Stimulated activated CD4-positive, alpha-beta T cell treated with anti-CD3 and anti-CD28 coated beads, Interleukin-1b, Interleukin-23, amount 100 ng/mL, for 48 hours (primary cell): ENCODE measurements around the gene GSTM2.
"Not testable (repeated sequence)": the region's sequence is repeated elsewhere in the genome, so short reads cannot be mapped to it uniquely, and the experiment has no call there.

ENCODE experiments used
- DNase-seq: peaks from one replicate; pipeline ENCODE4 v3.0.0-alpha.2; 2020

The GSTM2 gene

DNA sequence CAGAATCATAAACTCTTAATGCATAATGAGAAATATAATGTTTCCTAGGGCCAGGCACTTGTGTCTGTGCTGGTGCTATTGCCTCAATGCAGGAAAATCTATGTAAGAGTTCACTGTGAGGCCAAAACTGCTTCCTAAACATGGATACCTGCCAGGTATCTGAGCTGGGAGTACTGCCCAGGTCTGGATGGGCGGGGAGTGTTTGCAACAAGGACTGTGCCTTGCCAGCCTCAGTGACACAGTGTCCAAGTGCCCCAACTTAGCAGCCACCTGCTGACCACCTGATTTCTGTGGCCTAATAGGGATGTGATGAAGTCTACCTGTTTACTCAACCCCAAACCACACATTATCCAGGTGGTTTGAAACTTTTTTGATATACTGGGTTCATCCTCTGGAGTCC lies 17.5 kb downstream of the GSTM2 start:
- DNase-seq: not testable (repeated sequence)

DNA sequence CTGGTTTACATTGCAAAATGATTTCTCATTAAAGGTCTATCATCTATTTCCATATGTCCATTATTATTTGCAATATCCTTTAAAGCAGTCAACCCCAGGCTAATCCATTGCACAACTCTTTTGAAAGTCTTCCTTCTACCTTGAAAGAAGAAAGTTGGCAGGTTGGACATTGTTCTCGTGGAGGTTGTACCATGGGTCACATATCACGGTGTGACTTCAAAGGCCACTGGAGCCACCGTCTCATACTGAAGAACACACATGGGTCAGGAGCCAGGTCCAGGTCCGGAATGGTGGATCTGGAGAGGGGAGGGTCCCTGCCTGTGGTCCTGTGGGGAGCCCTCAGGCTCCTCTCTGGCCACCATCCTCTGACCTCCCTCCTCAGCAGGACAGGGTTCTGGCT lies 18.0 kb downstream of the GSTM2 start:
- DNase-seq: not testable (repeated sequence)

DNA sequence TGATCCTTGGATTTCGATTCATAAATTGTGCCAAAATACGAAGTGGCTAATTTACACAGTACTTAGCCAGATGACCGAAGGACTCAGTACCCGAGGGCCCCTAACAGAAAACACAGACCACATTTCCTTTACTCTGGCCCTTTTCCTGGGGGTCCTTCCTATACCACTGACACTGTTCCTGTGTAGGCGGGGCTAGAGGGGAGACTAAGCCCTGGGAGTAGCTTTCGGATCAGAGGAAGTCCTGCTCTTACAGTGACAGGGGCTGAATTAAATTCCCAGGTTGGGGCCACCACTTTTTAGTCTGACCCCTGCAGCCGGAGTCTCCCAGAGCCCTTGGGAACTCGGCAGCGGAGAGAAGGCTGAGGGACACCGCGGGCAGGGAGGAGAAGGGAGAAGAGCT lies 19.3 kb downstream of the GSTM2 start:
- not testable (repeated sequence) for DNase-seq

DNA sequence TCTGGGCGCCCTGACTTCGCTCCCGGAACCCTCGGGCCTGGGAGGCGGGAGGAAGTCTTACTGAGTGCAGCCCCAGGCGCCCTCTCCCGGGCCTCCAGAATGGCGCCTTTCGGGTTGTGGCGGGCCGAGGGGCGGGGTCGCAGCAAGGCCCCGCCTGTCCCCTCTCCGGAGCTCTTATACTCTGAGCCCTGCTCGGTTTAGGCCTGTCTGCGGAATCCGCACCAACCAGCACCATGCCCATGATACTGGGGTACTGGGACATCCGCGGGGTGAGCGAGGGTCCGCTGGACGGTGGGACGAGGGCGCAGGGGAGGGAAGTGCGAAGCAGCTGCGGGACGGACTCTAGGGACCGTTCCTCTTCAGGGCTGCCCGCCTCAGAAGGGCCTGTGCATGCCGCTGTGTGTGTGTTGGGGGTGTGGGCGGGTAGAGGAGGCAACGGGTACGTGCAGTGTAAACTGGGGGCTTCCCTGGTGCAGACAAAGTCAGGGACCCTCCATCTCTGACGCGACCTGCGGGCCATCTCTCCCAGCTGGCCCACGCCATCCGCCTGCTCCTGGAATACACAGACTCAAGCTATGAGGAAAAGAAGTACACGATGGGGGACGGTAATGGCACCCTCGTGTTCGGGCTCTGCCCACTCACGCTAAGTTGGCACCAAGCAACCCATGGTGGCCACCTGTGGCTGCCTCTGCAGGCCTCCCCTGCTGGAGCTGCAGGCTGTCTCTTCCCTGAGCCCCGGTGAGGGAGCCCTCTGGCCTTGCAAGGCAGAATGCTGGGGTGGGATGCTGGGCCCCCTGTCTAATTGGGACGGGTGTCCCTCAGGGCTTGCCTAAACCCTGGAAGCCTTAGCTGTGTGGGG lies 20.0 kb downstream of the GSTM2 start, which contains the start of gene GSTM1:
Gene GSTM1 (plus strand): TSS at position 177 of the 859 bp plus-strand sequence. CDS start 57 bp downstream, at position 234.
- DNase-seq: no peak

DNA sequence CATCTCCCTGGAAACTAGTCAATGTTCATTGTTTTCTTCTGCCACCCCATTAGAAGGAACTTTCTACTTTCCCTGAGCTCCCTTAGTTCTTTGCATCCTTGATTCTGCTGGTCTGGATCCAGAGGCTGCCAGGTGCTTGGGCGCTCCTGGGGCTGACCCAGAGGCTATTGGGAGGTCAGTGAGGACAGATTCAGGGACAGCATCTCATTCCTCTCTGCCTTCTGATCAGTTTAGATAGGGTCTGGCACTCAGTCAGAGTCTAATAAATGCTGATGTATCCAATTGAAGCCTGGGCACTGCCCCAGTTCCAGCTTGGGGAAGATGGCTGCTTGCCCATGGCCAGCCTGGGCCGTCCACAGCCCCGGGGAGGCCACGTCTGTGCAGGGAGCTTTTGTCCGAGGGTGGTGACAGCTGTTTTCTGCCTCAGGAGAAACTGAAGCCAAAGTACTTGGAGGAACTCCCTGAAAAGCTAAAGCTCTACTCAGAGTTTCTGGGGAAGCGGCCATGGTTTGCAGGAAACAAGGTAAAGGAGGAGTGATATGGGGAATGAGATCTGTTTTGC lies 22.1 kb downstream of the GSTM2 start:
- DNase-seq: no peak

DNA sequence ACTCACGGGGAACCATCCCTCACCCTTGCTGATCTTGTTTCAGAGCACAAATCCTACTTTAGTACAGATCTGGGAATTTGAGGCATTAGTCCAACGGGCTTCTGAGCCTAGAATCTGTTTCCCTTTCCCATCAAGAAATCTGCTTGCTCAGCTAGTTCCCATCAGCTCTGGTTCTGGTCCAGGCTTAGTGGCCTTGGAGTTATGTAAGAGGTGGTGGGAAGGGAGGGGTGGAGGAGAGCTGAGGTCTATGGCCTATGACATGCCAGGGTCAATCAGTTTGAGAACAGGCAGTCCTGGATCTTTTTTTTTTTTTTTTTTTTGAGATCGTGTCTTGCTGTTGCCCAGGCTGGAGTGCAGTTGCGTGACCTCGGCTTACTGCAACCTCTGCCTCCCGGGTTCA lies 23.9 kb downstream of the GSTM2 start:
- DNase-seq: no peak

DNA sequence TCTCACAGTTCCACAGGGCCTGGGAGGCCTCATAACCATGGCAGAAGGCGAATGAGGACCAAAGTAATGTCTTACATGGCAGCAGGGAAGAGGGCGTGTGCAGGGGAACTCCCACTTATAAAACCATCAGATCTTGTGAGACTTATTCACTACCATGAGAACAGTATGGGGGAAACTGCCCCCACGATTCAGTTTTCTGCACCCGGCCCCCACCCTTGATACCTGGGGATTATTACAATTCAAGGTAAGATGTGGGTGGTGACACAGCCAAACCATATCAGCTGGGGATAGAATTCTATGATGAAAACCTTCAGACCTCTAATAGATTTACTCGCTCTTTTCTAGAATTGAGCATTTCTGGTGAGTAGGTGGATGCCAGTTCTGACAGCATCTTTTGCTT lies 26.5 kb downstream of the GSTM2 start:
- not testable (repeated sequence) for DNase-seq

DNA sequence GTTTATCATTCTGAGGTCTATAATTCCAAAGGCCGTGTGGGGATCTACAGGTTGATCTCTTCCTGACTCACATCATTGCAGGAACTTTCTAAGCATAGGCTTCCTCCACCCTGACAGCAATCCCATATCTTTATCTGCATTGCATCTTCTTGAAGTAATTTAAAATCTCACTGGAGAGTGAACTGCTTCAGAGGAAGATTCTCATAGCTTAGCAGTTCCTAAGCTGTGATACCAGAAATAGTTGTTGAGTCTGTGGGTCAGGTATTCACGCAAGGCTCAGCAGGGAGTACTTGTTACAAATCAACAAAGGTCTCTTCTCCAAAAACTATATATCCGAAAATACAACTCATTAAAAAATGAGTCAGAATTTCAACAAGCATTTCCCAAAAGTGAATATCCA lies 27.3 kb downstream of the GSTM2 start:
- DNase-seq: not testable (repeated sequence)

DNA sequence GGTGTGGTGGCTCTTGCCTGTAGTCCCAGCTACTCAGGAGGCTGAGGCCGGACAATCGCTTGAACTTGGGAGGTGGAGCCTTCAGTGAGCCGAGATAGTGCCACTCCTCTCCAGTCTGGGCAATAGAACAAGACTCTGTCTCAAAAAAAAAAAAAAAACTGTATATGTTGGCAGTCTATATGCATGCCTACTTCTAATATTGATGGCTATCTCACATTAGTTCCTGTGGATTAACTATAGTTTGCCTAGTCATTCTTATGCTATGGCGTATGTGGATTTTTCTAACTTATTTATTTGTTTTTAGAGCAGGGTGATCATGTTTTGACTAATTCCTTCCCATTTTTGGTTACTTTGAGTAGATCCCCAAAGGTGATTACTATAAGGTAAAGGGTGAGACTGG lies 29.2 kb downstream of the GSTM2 start:
- DNase-seq: no peak

DNA sequence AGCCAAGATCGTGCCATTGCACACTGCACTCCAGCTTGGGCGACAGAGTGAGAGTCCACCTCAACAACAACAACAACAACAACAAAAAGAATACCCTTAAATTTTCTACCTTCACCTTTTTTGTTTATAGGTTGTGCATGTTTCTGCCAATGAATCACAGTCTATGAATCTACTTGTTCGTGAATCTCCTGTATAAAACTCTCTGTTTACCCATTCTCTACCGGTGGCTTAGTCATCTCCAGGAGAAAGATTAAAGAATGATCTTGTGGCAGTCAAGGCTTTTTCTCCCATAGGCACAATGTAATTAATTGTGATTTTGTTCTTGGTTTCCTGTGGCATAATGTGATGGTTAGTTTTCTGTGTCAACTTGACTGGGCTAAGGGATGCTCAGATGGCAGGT lies 30.0 kb downstream of the GSTM2 start:
- not testable (repeated sequence) for DNase-seq

DNA sequence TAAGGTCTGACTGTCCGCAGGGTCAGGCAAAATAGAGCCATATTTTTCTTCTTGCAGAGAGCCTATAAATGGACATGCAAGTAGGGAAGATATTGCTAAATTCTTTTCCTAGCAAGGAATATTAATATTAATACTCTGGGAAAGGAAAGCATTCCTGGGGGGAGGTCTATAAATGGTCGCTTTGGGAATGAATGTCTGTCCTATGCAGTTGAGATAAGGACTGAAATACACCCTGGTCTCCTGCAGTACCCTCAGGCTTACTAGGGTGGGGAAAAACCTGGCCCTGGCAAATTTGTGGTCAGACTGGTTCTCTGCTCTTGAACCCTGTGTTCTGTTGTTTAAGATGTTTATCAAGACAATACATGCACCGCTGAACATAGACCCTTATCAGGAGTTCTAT lies 35.1 kb downstream of the GSTM2 start:
- DNase-seq: not testable (repeated sequence)

DNA sequence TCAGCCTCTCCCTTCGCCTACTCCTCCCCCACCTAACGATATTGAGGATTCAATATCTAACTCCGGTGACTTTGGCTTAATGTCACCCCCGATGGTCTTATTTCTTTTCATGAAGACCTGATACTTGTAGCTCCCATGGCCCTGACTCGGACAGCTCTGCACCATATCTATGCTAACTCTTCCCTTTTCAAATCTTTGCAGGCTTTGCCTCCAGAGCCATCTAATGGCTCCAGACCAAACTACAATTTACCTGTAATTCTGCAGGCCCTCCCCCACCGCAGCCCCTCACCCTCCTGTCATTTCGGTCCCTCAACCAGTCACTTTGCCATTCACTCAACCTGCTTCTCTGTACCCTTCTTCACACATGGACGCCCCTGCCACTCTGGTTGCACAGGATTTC lies 36.3 kb downstream of the GSTM2 start:
- DNase-seq: no peak

DNA sequence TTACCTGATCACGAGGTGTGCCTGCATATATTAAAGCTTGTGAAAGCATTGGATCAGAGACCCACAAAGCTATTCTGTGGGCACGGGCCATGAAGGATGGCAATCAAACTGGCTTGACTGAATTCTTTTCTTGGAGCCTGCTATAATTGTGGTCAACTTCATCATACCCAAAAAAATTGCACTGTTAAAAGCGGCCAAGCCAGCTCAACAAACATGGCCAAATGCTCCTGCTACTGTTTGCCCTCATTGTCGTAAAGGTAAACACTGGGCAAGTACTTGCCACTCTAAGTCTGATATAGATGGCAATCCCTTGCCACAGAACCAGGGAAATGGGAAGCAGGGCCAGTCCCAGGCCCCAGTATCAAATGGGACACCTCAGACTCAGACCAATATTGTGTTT lies 37.6 kb downstream of the GSTM2 start:
- no peak for DNase-seq

DNA sequence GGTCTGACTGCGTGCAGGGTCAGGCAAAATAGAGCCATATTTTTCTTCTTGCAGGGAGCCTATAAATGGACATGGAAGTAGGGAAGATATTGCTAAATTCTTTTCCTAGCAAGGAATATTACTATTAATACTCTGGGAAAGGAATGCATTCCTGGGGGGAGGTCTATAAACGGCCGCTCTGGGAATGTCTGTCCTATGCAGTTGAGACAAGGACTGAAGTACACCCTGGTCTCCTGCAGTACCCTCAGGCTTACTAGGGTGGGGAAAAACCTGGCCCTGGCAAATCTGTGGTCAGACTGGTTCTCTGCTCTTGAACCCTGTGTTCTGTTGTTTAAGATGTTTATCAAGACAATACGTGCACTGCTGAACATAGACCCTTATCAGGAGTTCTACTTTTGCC lies 41.1 kb downstream of the GSTM2 start:
- not testable (repeated sequence) for DNase-seq

DNA sequence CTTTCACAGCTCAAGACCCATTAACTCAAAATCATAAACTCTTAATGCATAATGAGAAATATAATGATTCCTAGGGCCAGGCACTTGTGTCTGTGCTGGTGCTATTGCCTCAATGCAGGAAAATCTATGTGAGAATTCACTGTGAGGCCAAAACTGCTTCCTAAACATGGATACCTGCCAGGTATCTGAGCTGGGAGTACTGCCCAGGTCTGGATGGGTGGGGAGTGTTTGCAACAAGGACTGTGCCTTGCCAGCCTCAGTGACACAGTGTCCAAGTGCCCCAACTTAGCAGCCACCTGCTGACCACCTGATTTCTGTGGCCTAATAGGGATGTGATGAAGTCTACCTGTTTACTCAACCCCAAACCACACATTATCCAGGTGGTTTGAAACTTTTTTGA lies 42.0 kb downstream of the GSTM2 start:
- not testable (repeated sequence) for DNase-seq

DNA sequence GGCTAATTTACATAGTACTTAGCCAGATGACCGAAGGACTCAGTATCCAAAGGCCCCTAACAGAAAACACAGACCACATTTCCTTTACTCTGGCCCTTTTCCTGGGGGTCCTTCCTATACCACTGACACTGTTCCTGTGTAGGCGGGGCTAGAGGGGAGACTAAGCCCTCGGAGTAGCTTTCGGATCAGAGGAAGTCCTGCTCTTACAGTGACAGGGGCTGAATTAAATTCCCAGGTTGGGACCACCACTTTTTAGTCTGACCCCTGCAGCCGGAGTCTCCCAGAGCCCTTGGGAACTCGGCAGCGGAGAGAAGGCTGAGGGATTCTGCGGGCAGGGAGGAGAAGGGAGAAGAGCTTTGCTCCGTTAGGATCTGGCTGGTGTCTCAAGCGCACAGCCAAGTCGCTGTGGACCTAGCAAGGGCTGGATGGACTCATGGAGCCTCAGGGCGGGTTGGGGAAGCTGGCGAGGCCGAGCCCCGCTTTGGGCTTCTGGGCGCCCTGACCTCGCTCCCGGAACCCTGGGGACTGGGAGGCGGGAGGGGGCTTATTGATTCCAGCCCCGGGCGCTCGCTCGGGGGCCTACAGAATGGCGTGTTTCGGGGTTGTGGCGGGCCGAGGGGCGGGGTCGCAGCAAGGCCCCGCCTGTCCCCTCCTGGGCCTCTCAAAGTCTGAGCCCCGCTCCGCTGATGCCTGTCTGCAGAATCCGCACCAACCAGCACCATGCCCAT lies 43.9 kb downstream of the GSTM2 start, which contains the start of gene GSTM5:
Gene GSTM5 (plus strand): TSS at position 659 of the 728 bp plus-strand sequence. CDS start 62 bp downstream, at position 721.
- DNase-seq: not testable (repeated sequence)

DNA sequence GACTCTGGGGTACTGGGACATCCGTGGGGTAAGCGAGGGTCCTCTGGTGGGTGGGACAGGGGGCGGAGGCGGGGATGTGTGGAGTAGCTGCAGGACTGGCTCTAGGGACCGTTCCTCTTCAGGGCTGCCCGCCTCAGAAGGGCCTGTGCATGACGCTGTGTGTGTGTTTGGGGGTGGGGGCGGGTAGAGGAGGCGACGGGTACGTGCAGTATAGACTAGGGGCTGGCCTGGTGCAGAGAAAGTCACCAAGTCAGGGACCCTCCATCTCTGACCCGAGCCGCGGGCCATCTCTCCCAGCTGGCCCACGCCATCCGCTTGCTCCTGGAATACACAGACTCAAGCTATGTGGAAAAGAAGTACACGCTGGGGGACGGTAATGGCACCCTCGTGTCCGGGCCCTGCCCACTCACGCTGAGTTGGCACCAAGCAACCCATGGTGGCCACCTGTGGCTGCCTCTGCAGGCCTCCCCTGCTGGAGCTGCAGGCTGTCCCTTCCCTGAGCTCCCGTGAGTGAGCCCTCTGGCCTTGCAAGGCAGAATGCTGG lies 44.5 kb downstream of the GSTM2 start:
- no peak for DNase-seq

DNA sequence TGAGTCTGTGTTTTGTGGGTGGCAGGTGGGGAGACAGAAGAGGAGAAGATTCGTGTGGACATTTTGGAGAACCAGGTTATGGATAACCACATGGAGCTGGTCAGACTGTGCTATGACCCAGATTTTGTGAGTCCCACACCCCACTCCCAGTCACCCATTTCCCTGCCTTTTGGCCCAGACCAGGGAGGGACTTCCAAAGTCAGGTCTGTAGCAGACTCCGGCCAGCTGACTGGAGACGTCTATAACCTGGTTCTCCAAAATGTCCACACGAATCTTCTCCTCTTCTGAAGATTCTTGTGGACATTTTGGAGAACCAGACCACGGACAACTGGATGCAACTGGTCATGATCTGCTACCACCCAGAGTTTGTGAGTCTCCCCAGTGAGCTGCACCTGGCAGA lies 45.8 kb downstream of the GSTM2 start:
- no peak for DNase-seq

DNA sequence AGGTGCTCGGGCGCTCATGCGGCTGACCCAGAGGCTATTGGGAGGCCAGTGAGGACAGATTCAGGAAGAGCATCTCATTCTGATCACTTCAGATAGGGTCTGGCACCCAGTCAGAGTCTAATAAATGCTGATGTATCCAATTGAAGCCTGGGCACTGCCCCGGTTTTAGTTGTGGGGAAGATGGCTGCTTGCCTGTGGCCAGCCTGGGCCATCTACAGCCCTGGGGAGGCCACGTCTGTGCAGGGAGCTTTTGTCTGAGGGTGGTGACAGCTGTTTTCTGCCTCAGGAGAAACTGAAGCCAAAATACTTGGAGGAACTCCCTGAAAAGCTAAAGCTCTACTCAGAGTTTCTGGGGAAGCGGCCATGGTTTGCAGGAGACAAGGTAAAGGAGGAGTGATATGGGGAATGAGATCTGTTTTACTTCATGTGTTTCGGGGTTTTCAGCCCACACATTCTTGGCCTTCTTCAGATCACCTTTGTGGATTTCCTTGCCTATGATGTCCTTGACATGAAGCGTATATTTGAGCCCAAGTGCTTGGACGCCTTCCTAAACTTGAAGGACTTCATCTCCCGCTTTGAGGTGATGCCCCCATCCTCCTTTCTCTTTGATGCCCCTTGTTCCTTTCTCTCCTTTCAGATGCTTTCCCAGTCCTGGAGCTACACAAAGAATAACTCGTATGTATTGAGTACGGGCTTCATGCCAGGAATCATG lies 47.0 kb downstream of the GSTM2 start:
- no peak for DNase-seq

DNA sequence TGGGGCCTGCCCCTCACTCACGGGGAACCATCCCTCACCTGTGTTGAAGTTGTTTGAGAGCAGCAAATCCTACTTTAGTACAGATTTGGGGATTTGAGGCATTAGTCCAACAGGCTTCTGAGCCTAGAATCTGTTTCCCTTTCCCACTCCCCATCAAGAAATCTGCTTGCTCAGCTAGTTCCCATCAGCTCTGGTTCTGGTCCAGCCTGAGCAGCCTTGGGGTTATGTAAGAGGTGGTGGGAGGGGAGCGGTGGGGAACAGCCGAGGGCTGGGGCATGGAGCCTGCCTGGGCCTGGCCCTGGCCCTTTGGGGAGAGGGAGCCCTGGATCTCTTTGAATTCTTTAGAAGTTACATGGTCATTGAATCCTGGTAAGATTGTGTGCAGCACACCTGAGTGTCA lies 48.3 kb downstream of the GSTM2 start:
- no peak for DNase-seq

DNA sequence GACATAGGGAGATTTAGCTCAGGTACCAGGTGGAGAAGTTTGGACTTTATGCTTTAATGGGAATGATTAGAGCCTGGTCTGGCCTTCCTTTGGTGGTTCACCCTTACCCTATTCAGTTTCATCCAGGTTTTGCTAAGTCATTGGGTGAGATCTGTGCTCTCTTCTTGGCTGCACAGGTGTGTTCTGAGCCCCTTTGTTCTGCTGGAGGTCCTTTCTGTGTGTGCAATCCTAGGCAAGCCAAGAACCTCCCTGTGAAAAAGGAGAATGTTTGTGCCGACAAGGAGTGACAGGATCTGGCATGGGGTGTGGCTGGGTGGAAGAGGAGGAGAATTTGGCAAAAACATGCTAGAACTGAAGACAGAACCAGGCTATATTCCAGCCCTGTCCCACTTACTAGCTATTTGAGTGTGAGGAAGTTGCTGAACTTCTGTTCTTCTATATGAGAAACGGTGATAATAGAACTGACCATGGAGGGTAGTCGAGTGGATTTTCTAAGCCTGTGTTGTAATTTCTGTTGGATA lies 48.8 kb downstream of the GSTM2 start:
- no peak for DNase-seq

DNA sequence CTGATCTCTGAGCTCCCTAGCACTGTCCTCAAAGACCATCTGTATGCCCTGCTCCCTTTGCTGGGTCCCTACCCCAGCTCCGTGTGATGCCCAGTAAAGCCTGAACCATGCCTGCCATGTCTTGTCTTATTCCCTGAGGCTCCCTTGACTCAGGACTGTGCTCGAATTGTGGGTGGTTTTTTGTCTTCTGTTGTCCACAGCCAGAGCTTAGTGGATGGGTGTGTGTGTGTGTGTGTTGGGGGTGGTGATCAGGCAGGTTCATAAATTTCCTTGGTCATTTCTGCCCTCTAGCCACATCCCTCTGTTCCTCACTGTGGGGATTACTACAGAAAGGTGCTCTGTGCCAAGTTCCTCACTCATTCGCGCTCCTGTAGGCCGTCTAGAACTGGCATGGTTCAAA lies 49.9 kb downstream of the GSTM2 start:
- DNase-seq: no peak
